ENCODE data around the gene ALDH1A3. TPM values are rescaled to one million over a fixed set of nuclear protein-coding genes. Genes with fewer than 3 reads are reported as not detected.

ALDH1A3 gene
- total and polyA plus RNA-seq, 2 experiments from 2014 or later, result 4.0 to 19.8 TPM

- H3K79me2 ChIP-seq (replicated peaks; ENCODE audit: insufficient read depth), result no peaks in the 10 kb centered on the region
- peak overlapping the region; percentile 76; the same call in 1 of the 2 replicates for H3K4me3 ChIP-seq
- H3K36me3 Mint-ChIP-seq (ENCODE audit: low read depth), result no peaks in the 10 kb centered on the region; the same call in 2 of the 3 replicates
- no peak overlapping the region for H3K4me2 ChIP-seq
- H3K9me2 ChIP-seq (ENCODE audit: insufficient read depth), result no peaks in the 10 kb centered on the region
- H3K27ac ChIP-seq (ENCODE audit: low read depth), result no peak overlapping the region
- peaks cover 51% of the 10 kb centered on the region for H3K27me3 Mint-ChIP-seq (ENCODE audit: insufficient read depth, low read depth, poor library complexity)
- H3K4me1 Mint-ChIP-seq, result peaks cover 32% of the 10 kb centered on the region
- DNase-seq (ENCODE audit: low spot score), result no peak
- peaks cover 72% of the 10 kb centered on the region for H3K27me3 ChIP-seq (ENCODE audit: insufficient read depth)
- H3K9me3 Mint-ChIP-seq, result 0 out of 3 replicates have a peak, but pooled peaks cover 2% of the 10 kb centered on the region
- H3K4me3 Mint-ChIP-seq, result no peak overlapping the region
- peaks cover 11% of the 10 kb centered on the region; the same call in 1 of the 2 replicates for H3F3A ChIP-seq (replicated peaks; ENCODE audit: low read depth)
- H2AFZ ChIP-seq, result no peak overlapping the region
- no peak for ATAC-seq
- no peaks in the 10 kb centered on the region for H4K20me1 ChIP-seq (replicated peaks; ENCODE audit: insufficient read depth)
- no peak overlapping the region for H3K27ac Mint-ChIP-seq
- H3K4me1 ChIP-seq (ENCODE audit: insufficient read depth), result peaks cover 23% of the 10 kb centered on the region
- no peaks in the 10 kb centered on the region for H3K36me3 ChIP-seq (ENCODE audit: insufficient read depth)
- TF ChIP-seq ZNF114 (CRISPR knock-in tag; IDR thresholded peaks at IDR 0.05) (no peak), ETS1 (IDR thresholded peaks at IDR 0.05) (no peak), ZNF331 (CRISPR knock-in tag; IDR thresholded peaks at IDR 0.05; ENCODE audit: low read depth) (no peak), JUNB (IDR thresholded peaks at IDR 0.05; ENCODE audit: unreplicated experiment) (no peak), CTCF (conservative IDR thresholded peaks at IDR 0.05; ENCODE audit: low read depth in 2 of 2) (no peak), CREB1 (CRISPR knock-in tag; IDR thresholded peaks at IDR 0.05; ENCODE audit: low read depth) (no peak), ZNF462 (CRISPR knock-in tag; IDR thresholded peaks at IDR 0.05) (no peak), POLR2AphosphoS5 (IDR thresholded peaks at IDR 0.05; ENCODE audit: low read depth) (no peak), REST (IDR thresholded peaks at IDR 0.05; ENCODE audit: unreplicated experiment) (no peak), EZH2phosphoT487 (IDR thresholded peaks at IDR 0.05; ENCODE audit: unreplicated experiment) (no peak), STAT1 (IDR thresholded peaks at IDR 0.05; ENCODE audit: unreplicated experiment) (no peak), EZH2 (IDR thresholded peaks at IDR 0.05; ENCODE audit: low read depth, unreplicated experiment) (no peak), NANOG (IDR thresholded peaks at IDR 0.05; ENCODE audit: borderline replicate concordance) (no peak)
Measured at GRCh38 chr15:100881573-100882336, 2.1 kb downstream of the ALDH1A3 start.
